BLaER1 treated with 17β-estradiol and CSF1 and Interleukin-3, amounts not matched to agents 10 nM and 100 nM (cell line): ENCODE measurements around the gene CDPF1.

Experiments used
- H3K27ac ChIP-seq, 11 experiments: shearing (Covaris generic); formaldehyde crosslinking; 2 replicates each; pipeline ENCODE4 v1.8.1; 2022
- H3K27me3 ChIP-seq, 11 experiments: shearing (Covaris generic); formaldehyde crosslinking; 2 replicates each; pipeline ENCODE4 v1.8.1; 2022
- H3K36me3 ChIP-seq, 11 experiments: shearing (Covaris generic); formaldehyde crosslinking; 2 replicates each; pipeline ENCODE4 v1.8.1; 2022
- H3K4me1 ChIP-seq, 10 experiments: shearing (Covaris generic); formaldehyde crosslinking; 2 replicates each; pipeline ENCODE4 v1.8.1; 2022
- H3K4me2 ChIP-seq, 11 experiments: shearing (Covaris generic); formaldehyde crosslinking; 2 replicates each; pipeline ENCODE4 v1.8.1; 2022
- H3K4me3 ChIP-seq, 10 experiments: shearing (Covaris generic); formaldehyde crosslinking; 2 replicates each; pipeline ENCODE4 v1.8.1; 2022
- H3K9ac ChIP-seq, 11 experiments: shearing (Covaris generic); formaldehyde crosslinking; 2 replicates each; pipeline ENCODE4 v1.8.1; 2022
- H3K9me3 ChIP-seq, 11 experiments: shearing (Covaris generic); formaldehyde crosslinking; replicated peaks in 1 of 11; 2 replicates each; pipeline ENCODE4 v1.8.1; 2022
- H4K20me1 ChIP-seq, 11 experiments: shearing (Covaris generic); formaldehyde crosslinking; 2 replicates each; pipeline ENCODE4 v1.8.1; 2022
- Cebpa-rat ChIP-seq, 11 experiments: shearing (Covaris generic); IDR thresholded peaks; 2 replicates each; pipeline ENCODE4 v1.8.1; 2022

The CDPF1 gene

GRCh38 chr22:46250035-46250782 is at the start of gene CDPF1:
CDPF1 (minus strand) TSS chr22:46250293; CDS start chr22:46248284, 2,009 bp downstream.
- Histone ChIP-seq H3K4me2 (peak within 1 kb of the TSS; percentile 84 to 99 (median 94)), H4K20me1 (peaks cover 0 to 3% (median 0%) of the 10 kb centered on the region in 11 experiments; a peak in 1 of 22 replicates), H3K9me3 (peaks cover 0 to 13% (median 0%) of the 10 kb centered on the region in 11 experiments; a peak in 10 of 22 replicates), H3K4me3 (peak within 1 kb of the TSS; percentile 66 to 80 (median 72)), H3K36me3 (peaks cover 0 to 9% (median 0%) of the 10 kb centered on the region in 11 experiments; a peak in 5 of 22 replicates), H3K27ac (peak within 1 kb of the TSS; percentile 72 to 93 (median 90)), H3K4me1 (peaks cover 27 to 66% (median 56%) of the 10 kb centered on the region in 10 experiments), H3K9ac (peak within 1 kb of the TSS; percentile 81 to 94 (median 88)), H3K27me3 (no peaks in the 10 kb centered on the region)
- no peak for TF ChIP-seq Cebpa-rat (IDR thresholded peaks at IDR 0.05)

GRCh38 chr22:46299101-46299500 is 49.0 kb upstream of the CDPF1 start:
- H4K20me1 ChIP-seq, result peaks cover 0 to 53% (median 17%) of the 10 kb centered on the region in 11 experiments; a peak in 11 of 22 replicates
- peaks cover 0 to 61% (median 51%) of the 10 kb centered on the region in 11 experiments; a peak in 17 of 22 replicates for H3K36me3 ChIP-seq
- TF ChIP-seq Cebpa-rat (IDR thresholded peaks at IDR 0.05), result no peak
- H3K9me3 ChIP-seq, result no peaks in the 10 kb centered on the region
- 0 out of 20 replicates have a peak overlapping the region, but pooled peaks of 1 of the 10 experiments have one; percentile 3 for H3K4me3 ChIP-seq
- H3K27me3 ChIP-seq, result no peaks in the 10 kb centered on the region
- peaks cover 33 to 63% (median 48%) of the 10 kb centered on the region in 10 experiments for H3K4me1 ChIP-seq
- peak overlapping the region in 9 of 11 experiments; percentile 83 to 99 (median 97); a peak in 14 of 22 replicates for H3K4me2 ChIP-seq
- H3K9ac ChIP-seq, result peak overlapping the region in 7 of 11 experiments; percentile 13 to 44 (median 26); a peak in 6 of 22 replicates
- no peak overlapping the region for H3K27ac ChIP-seq

GRCh38 chr22:46297151-46297812 is 47.2 kb upstream of the CDPF1 start:
- H3K36me3 ChIP-seq, result peaks cover 3 to 44% (median 37%) of the 10 kb centered on the region in 11 experiments; a peak in 21 of 22 replicates
- H3K27me3 ChIP-seq, result no peaks in the 10 kb centered on the region
- H4K20me1 ChIP-seq, result peaks cover 0 to 35% (median 5%) of the 10 kb centered on the region in 11 experiments; a peak in 8 of 22 replicates
- peaks cover 52 to 76% (median 65%) of the 10 kb centered on the region in 10 experiments for H3K4me1 ChIP-seq
- H3K27ac ChIP-seq, result peak overlapping the region in 10 of 11 experiments; percentile 84 to 94 (median 92); a peak in 20 of 22 replicates
- H3K4me3 ChIP-seq, result peak overlapping the region; percentile 69 to 91 (median 85)
- peak overlapping the region; percentile 83 to 99 (median 97) for H3K4me2 ChIP-seq
- H3K9ac ChIP-seq, result peak overlapping the region; percentile 76 to 93 (median 89)
- no peak for TF ChIP-seq Cebpa-rat (IDR thresholded peaks at IDR 0.05)
- H3K9me3 ChIP-seq, result peaks cover 0 to 2% (median under 1%) of the 10 kb centered on the region in 11 experiments; a peak in 7 of 22 replicates

- Histone ChIP-seq H3K27me3 (no peaks in the 10 kb centered on the region), H3K27ac (peak within 1 kb of the TSS; percentile 83 to 94 (median 91)), H3K4me1 (peaks cover 59 to 83% (median 68%) of the 10 kb centered on the region in 10 experiments), H3K4me2 (peak within 1 kb of the TSS; percentile 83 to 99 (median 97)), H3K9me3 (peaks cover 0 to 8% (median 6%) of the 10 kb centered on the region in 11 experiments; a peak in 9 of 22 replicates), H3K4me3 (peak within 1 kb of the TSS; percentile 69 to 91 (median 85)), H3K36me3 (peaks cover 8 to 42% (median 33%) of the 10 kb centered on the region in 11 experiments; a peak in 21 of 22 replicates), H3K9ac (peak within 1 kb of the TSS; percentile 80 to 93 (median 89)), H4K20me1 (peaks cover 0 to 30% (median 5%) of the 10 kb centered on the region in 11 experiments; a peak in 8 of 22 replicates)
- TF ChIP-seq Cebpa-rat (IDR thresholded peaks at IDR 0.05), result no peak
Observed at GRCh38 chr22:46296257-46297150, 46.4 kb upstream of the CDPF1 start, which contains the start of gene GTSE1. GTSE1 (plus strand) TSS chr22:46296870; CDS start chr22:46297401, 531 bp downstream.

- peaks cover 65 to 87% (median 78%) of the 10 kb centered on the region in 10 experiments for H3K4me1 ChIP-seq
- H3K27me3 ChIP-seq, result no peaks in the 10 kb centered on the region
- peak overlapping the region; percentile 69 to 91 (median 85); a peak in 19 of 20 replicates for H3K4me3 ChIP-seq
- peak overlapping the region; percentile 83 to 99 (median 95) for H3K4me2 ChIP-seq
- peaks cover 0 to 19% (median 3%) of the 10 kb centered on the region in 11 experiments; a peak in 8 of 22 replicates for H4K20me1 ChIP-seq
- no peak for TF ChIP-seq Cebpa-rat (IDR thresholded peaks at IDR 0.05)
- H3K27ac ChIP-seq, result peak overlapping the region; percentile 83 to 94 (median 91); a peak in 21 of 22 replicates
- peak overlapping the region; percentile 80 to 93 (median 89); a peak in 20 of 22 replicates for H3K9ac ChIP-seq
- peaks cover 8 to 31% (median 22%) of the 10 kb centered on the region in 11 experiments; a peak in 21 of 22 replicates for H3K36me3 ChIP-seq
- H3K9me3 ChIP-seq, result peaks cover 0 to 8% (median 6%) of the 10 kb centered on the region in 11 experiments; a peak in 9 of 22 replicates
Observed at GRCh38 chr22:46295277-46295971, 45.3 kb upstream of the CDPF1 start.

- H3K27me3 ChIP-seq, result no peaks in the 10 kb centered on the region
- peaks cover 0 to 13% (median 0%) of the 10 kb centered on the region in 11 experiments; a peak in 5 of 22 replicates for H4K20me1 ChIP-seq
- no peak for TF ChIP-seq Cebpa-rat (IDR thresholded peaks at IDR 0.05)
- H3K4me3 ChIP-seq, result no peak overlapping the region
- no peak overlapping the region for H3K9ac ChIP-seq
- peaks cover 0 to 8% (median 6%) of the 10 kb centered on the region in 11 experiments; a peak in 9 of 22 replicates for H3K9me3 ChIP-seq
- peaks cover 8 to 25% (median 16%) of the 10 kb centered on the region in 11 experiments; a peak in 21 of 22 replicates for H3K36me3 ChIP-seq
- H3K4me1 ChIP-seq, result peaks cover 72 to 89% (median 83%) of the 10 kb centered on the region in 10 experiments
- H3K4me2 ChIP-seq, result peak overlapping the region; percentile 39 to 99 (median 93); a peak in 20 of 22 replicates
- peak overlapping the region in 3 of 11 experiments; percentile 11 to 92 (median 92); a peak in 3 of 22 replicates for H3K27ac ChIP-seq
Observed at GRCh38 chr22:46294784-46295183, 44.7 kb upstream of the CDPF1 start.
